Measurements from ENCODE around the gene IL15.

The IL15 gene

GRCh38 chr4:141772838-141773237, 136.5 kb downstream of the IL15 start:
- no peak for DNase-seq (ENCODE audit: low spot score)

GRCh38 chr4:141782205-141782604, 145.8 kb downstream of the IL15 start:
- DNase-seq (ENCODE audit: low spot score) = no peak
